Measurements from ENCODE around the gene ERGIC3.

ERGIC3 gene

GRCh38 chr20:35541783-35542662 lies at the start of gene ERGIC3:
Gene ERGIC3 (plus strand): TSS chr20:35542078. CDS start chr20:35542098, 20 bp downstream.
- 0 out of 2 replicates have a peak, but pooled peaks have one; percentile 5 for TF ChIP-seq CTCF (IDR thresholded peaks at IDR 0.05)
- no peak for TF ChIP-seq ZFX (IDR thresholded peaks at IDR 0.05; ENCODE audit: borderline replicate concordance)
- H3K27ac ChIP-seq = peak within 1 kb of the TSS; percentile 86

- TF ChIP-seq CTCF (IDR thresholded peaks at IDR 0.05) = no peak
- no peak for TF ChIP-seq ZFX (IDR thresholded peaks at IDR 0.05; ENCODE audit: borderline replicate concordance)
- H3K27ac ChIP-seq = no peak overlapping the region
These were observed 49.5 kb upstream of the ERGIC3 start for GRCh38 chr20:35492352-35492751.

GRCh38 chr20:35496481-35496880 lies 45.4 kb upstream of the ERGIC3 start:
- TF ChIP-seq CTCF (IDR thresholded peaks at IDR 0.05) = no peak
- no peak for TF ChIP-seq ZFX (IDR thresholded peaks at IDR 0.05; ENCODE audit: borderline replicate concordance)
- no peak overlapping the region for H3K27ac ChIP-seq

GRCh38 chr20:35497320-35497719 lies 44.6 kb upstream of the ERGIC3 start:
- TF ChIP-seq ZFX (IDR thresholded peaks at IDR 0.05; ENCODE audit: borderline replicate concordance) = no peak
- no peak for TF ChIP-seq CTCF (IDR thresholded peaks at IDR 0.05)
- no peak overlapping the region for H3K27ac ChIP-seq

- no peak overlapping the region for H3K27ac ChIP-seq
- TF ChIP-seq CTCF (IDR thresholded peaks at IDR 0.05) (no peak), ZFX (IDR thresholded peaks at IDR 0.05; ENCODE audit: borderline replicate concordance) (no peak)
These were observed 44.1 kb upstream of the ERGIC3 start for GRCh38 chr20:35497780-35498189.

DNA sequence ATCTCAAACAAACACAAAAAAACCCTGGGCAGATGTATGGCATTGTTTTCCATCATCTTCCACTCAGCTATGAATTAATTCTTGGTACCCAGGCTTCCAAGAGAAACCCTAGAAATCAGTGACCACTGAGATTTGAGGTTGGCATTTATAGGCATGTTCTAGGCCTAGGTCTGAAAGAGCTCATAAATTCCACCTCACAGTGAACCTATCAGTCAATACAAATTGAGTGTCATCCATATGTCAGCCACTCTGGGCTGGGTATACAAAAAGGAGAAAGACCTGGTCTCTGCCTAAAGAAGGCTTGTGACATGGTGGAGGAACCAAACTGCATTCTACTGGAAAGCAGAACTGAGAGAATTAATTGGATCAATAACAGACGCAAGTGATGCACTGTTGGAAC lies 42.6 kb upstream of the ERGIC3 start:
- no peak for TF ChIP-seq ZFX (IDR thresholded peaks at IDR 0.05; ENCODE audit: borderline replicate concordance)
- TF ChIP-seq CTCF (IDR thresholded peaks at IDR 0.05) = no peak
- no peak overlapping the region for H3K27ac ChIP-seq

GRCh38 chr20:35502352-35502751 lies 39.5 kb upstream of the ERGIC3 start:
- no peak overlapping the region for H3K27ac ChIP-seq
- TF ChIP-seq CTCF (IDR thresholded peaks at IDR 0.05) (no peak), ZFX (IDR thresholded peaks at IDR 0.05; ENCODE audit: borderline replicate concordance) (no peak)
